Liver (tissue), 9 donors: ENCODE data around the gene LSM7. TPM values are rescaled to one million over a fixed set of nuclear protein-coding genes. Genes with fewer than 3 reads are reported as not detected.

Source experiments
- DNase-seq: peaks from one replicate; pipeline ENCODE4 v3.0.0-alpha.2; 2017; ENCODE audit warnings: low spot score
- H3K27ac ChIP-seq, 2 donors: one replicate each; pipeline ENCODE4 v1.7.0; 2013; ENCODE audit warnings: inconsistent platforms in 2 of 2, low read length in 2 of 2, control low read depth in 1 of 2, low read depth in 1 of 2, mild to moderate bottlenecking in 1 of 2
- H3K27me3 ChIP-seq, 4 donors: one replicate each; pipeline versions ENCODE4 v1.6.1 to v1.7.0; 2013; ENCODE audit warnings: low read length in 3 of 4, inconsistent platforms in 1 of 4, mild to moderate bottlenecking in 1 of 4, moderate library complexity in 1 of 4; ENCODE audit not compliant: control insufficient read depth in 4 of 4, insufficient read depth in 4 of 4
- H3K36me3 ChIP-seq, 4 donors: one replicate each; pipeline versions ENCODE4 v1.6.1 to v1.7.0; 2013; ENCODE audit warnings: low read length in 3 of 4, mild to moderate bottlenecking in 3 of 4, low read depth in 1 of 4, moderate library complexity in 1 of 4; ENCODE audit not compliant: control insufficient read depth in 4 of 4, insufficient read depth in 3 of 4
- H3K4me1 ChIP-seq, 4 donors: one replicate each; pipeline versions ENCODE4 v1.6.1 to v1.7.0; 2013; ENCODE audit warnings: low read length in 3 of 4, mild to moderate bottlenecking in 3 of 4, moderate library complexity in 1 of 4; ENCODE audit not compliant: control insufficient read depth in 4 of 4, insufficient read depth in 4 of 4
- H3K4me3 ChIP-seq, 3 donors: one replicate each; pipeline versions ENCODE4 v1.6.1 to v1.7.0; 2013; ENCODE audit warnings: low read length in 3 of 3, control low read depth in 1 of 3, low read depth in 1 of 3, mild to moderate bottlenecking in 1 of 3
- H3K9ac ChIP-seq, 2 donors: one replicate each; pipeline ENCODE4 v1.7.0; 2013; ENCODE audit warnings: low read length in 2 of 2, mild to moderate bottlenecking in 2 of 2, moderate library complexity in 2 of 2, control low read depth in 1 of 2, low read depth in 1 of 2
- H3K9me3 ChIP-seq, 4 donors: one replicate each; pipeline versions ENCODE4 v1.6.1 to v1.7.0; 2013; ENCODE audit warnings: low read length in 3 of 4; ENCODE audit not compliant: control insufficient read depth in 4 of 4
- EGR1 ChIP-seq, 2 donors: IDR thresholded peaks; 2 replicates each; pipeline ENCODE4 v1.6.1; 2016 to 2018; ENCODE audit warnings: antibody characterized with exemption in 2 of 2, low read depth in 2 of 2
- FOXA1 ChIP-seq: IDR thresholded peaks from 2 replicates; pipeline ENCODE4 v1.6.1; 2016; ENCODE audit warnings: antibody characterized with exemption
- FOXA2 ChIP-seq: IDR thresholded peaks from 2 replicates; pipeline ENCODE4 v1.6.1; 2016; ENCODE audit warnings: antibody characterized with exemption
- GABPA ChIP-seq, 2 donors: IDR thresholded peaks in 1 of 2; conservative IDR thresholded peaks in 1 of 2; 2 replicates each; pipeline ENCODE4 v1.6.1; 2016; ENCODE audit warnings: antibody characterized with exemption in 2 of 2, mild to moderate bottlenecking in 1 of 2, moderate library complexity in 1 of 2
- HNF4A ChIP-seq, 2 donors: conservative IDR thresholded peaks; 2 replicates each; pipeline ENCODE4 v1.6.1; 2016; ENCODE audit warnings: antibody characterized with exemption in 2 of 2, mild to moderate bottlenecking in 2 of 2
- HNF4G ChIP-seq: IDR thresholded peaks from 2 replicates; pipeline ENCODE4 v1.6.1; 2016; ENCODE audit warnings: antibody characterized with exemption
- JUND ChIP-seq, 2 donors: IDR thresholded peaks; 2 replicates each; pipeline ENCODE4 v1.6.1; 2016; ENCODE audit warnings: antibody characterized with exemption in 2 of 2
- NR2F2 ChIP-seq: IDR thresholded peaks from 2 replicates; pipeline ENCODE4 v1.6.1; 2016; ENCODE audit warnings: antibody characterized with exemption
- RAD21 ChIP-seq, 2 donors: IDR thresholded peaks; 2 replicates each; pipeline ENCODE4 v1.6.1; 2016; ENCODE audit warnings: antibody characterized with exemption in 2 of 2, mild to moderate bottlenecking in 2 of 2
- RXRA ChIP-seq, 2 donors: IDR thresholded peaks; 2 replicates each; pipeline ENCODE4 v1.6.1; 2017 to 2018; ENCODE audit warnings: antibody characterized with exemption in 2 of 2, mild to moderate bottlenecking in 1 of 2
- SP1 ChIP-seq: IDR thresholded peaks from 2 replicates; pipeline ENCODE4 v1.6.1; 2018; ENCODE audit warnings: antibody characterized with exemption, mild to moderate bottlenecking
- TAF1 ChIP-seq: conservative IDR thresholded peaks from 2 replicates; pipeline ENCODE4 v1.6.1; 2016; ENCODE audit warnings: antibody characterized with exemption, mild to moderate bottlenecking
- WGBS: extraction: QIAGEN DNeasy Blood & Tissue Kit; methylation state at CpG from one replicate; pipeline ENCODE4 v1.1.7; 2013; 5-methylcytosine and 5-hydroxymethylcytosine counted together
- polyA plus RNA-seq, 2 donors: library from polyadenylated mRNA; stranded (reverse) in 1 of 2; unstranded in 1 of 2; fragments of 200-250 nt in 1 of 2; fragments of >200 nt in 1 of 2; fragmentation: Nextera tagmentation in 1 of 2; extraction: Ambion mirVana in 1 of 2; gene quantifications; one replicate each; pipeline versions ENCODE4 v1.2.1 to v1.2.3, GENCODE V29; 2013 to 2015
- total RNA-seq, 2 donors: library from RNA; depleted of rRNA; stranded (reverse); fragments of >200 nt; gene quantifications; one replicate each; pipeline ENCODE4 v1.2.3, GENCODE V29; 2014
- TF ChIP-seq, protein P1 (sequence below): IDR thresholded peaks from 2 replicates; pipeline ENCODE4 v1.6.1; 2016; ENCODE audit warnings: antibody characterized with exemption
- TF ChIP-seq, protein P2 (sequence below): IDR thresholded peaks from 2 replicates; pipeline ENCODE4 v1.6.1; 2016; ENCODE audit warnings: antibody characterized with exemption
- TF ChIP-seq, protein P3 (sequence below): IDR thresholded peaks from 2 replicates; pipeline ENCODE4 v1.6.1; 2016; ENCODE audit warnings: antibody characterized with exemption
- TF ChIP-seq, protein P4 (sequence below): IDR thresholded peaks from 2 replicates; pipeline ENCODE4 v1.6.1; 2016; ENCODE audit warnings: antibody characterized with exemption, mild to moderate bottlenecking
- TF ChIP-seq, protein P5 (sequence below): fragments of 150-350 bp; IDR thresholded peaks from 2 replicates; pipeline ENCODE4 v1.5.1; 2017; ENCODE audit warnings: improper control_type of control experiment, low read depth, low read length; ENCODE audit not compliant: missing input control
- donor health status: healthy.
- donor health status: healthy.
- donor health status: healthy.
- donor health status: healthy.
- donor health status: healthy.

The LSM7 gene
- total and polyA plus RNA-seq, 4 donors, result 23.6 to 59.9 (median 38.5) TPM

DNA sequence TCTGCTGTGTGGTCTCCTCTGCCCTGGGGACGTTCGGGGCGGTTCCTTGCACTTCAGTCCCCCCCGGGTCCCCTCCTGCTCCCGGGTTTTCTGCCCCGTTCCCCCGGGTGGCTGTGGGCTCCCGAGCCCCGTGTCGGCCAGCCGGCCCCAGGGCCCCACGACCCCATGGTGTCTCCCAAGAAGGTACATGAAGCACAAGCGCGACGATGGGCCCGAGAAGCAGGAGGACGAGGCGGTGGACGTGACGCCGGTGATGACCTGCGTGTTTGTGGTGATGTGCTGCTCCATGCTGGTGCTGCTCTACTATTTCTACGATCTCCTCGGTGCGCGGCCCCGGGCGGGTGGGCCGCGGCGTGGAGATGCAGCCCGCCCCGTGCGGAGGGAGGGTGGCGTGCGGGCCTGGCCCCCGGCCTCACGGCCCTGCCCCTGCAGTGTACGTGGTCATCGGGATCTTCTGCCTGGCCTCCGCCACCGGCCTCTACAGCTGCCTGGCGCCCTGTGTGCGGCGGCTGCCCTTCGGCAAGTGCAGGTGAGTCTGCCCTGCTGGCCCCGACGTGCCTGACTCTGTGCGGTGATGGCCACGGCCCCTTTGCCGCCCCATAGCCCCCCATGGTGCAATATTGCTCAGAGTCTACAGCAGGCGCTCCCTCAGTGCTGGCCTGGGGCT is 11.4 kb upstream of the LSM7 start:
- DNase-seq, result no peak
- WGBS, result 96% methylated on average over 52 of the region's 52 CpGs
- TF ChIP-seq NR2F2 (no peak), FOXA1 (no peak), JUND (IDR thresholded peaks at IDR 0.05) (no peak), HNF4G (no peak), FOXA2 (no peak), HNF4A (conservative IDR thresholded peaks at IDR 0.05) (no peak), TAF1 (no peak), RAD21 (IDR thresholded peaks at IDR 0.05) (no peak), SP1 (no peak), GABPA (IDR thresholded peaks at IDR 0.05 in 1 of 2, conservative IDR thresholded peaks at IDR 0.05 in 1 of 2) (no peak), EGR1 (IDR thresholded peaks at IDR 0.05; ENCODE audit: low read depth in 2 of 2) (no peak), RXRA (IDR thresholded peaks at IDR 0.05) (no peak)
- TF ChIP-seq, protein P1, sequence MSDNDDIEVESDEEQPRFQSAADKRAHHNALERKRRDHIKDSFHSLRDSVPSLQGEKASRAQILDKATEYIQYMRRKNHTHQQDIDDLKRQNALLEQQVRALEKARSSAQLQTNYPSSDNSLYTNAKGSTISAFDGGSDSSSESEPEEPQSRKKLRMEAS, result no peak
- TF ChIP-seq, protein P2, sequence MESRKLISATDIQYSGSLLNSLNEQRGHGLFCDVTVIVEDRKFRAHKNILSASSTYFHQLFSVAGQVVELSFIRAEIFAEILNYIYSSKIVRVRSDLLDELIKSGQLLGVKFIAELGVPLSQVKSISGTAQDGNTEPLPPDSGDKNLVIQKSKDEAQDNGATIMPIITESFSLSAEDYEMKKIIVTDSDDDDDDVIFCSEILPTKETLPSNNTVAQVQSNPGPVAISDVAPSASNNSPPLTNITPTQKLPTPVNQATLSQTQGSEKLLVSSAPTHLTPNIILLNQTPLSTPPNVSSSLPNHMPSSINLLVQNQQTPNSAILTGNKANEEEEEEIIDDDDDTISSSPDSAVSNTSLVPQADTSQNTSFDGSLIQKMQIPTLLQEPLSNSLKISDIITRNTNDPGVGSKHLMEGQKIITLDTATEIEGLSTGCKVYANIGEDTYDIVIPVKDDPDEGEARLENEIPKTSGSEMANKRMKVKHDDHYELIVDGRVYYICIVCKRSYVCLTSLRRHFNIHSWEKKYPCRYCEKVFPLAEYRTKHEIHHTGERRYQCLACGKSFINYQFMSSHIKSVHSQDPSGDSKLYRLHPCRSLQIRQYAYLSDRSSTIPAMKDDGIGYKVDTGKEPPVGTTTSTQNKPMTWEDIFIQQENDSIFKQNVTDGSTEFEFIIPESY, result no peak
- TF ChIP-seq, protein P3, sequence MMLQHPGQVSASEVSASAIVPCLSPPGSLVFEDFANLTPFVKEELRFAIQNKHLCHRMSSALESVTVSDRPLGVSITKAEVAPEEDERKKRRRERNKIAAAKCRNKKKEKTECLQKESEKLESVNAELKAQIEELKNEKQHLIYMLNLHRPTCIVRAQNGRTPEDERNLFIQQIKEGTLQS, result no peak
- TF ChIP-seq, protein P4, sequence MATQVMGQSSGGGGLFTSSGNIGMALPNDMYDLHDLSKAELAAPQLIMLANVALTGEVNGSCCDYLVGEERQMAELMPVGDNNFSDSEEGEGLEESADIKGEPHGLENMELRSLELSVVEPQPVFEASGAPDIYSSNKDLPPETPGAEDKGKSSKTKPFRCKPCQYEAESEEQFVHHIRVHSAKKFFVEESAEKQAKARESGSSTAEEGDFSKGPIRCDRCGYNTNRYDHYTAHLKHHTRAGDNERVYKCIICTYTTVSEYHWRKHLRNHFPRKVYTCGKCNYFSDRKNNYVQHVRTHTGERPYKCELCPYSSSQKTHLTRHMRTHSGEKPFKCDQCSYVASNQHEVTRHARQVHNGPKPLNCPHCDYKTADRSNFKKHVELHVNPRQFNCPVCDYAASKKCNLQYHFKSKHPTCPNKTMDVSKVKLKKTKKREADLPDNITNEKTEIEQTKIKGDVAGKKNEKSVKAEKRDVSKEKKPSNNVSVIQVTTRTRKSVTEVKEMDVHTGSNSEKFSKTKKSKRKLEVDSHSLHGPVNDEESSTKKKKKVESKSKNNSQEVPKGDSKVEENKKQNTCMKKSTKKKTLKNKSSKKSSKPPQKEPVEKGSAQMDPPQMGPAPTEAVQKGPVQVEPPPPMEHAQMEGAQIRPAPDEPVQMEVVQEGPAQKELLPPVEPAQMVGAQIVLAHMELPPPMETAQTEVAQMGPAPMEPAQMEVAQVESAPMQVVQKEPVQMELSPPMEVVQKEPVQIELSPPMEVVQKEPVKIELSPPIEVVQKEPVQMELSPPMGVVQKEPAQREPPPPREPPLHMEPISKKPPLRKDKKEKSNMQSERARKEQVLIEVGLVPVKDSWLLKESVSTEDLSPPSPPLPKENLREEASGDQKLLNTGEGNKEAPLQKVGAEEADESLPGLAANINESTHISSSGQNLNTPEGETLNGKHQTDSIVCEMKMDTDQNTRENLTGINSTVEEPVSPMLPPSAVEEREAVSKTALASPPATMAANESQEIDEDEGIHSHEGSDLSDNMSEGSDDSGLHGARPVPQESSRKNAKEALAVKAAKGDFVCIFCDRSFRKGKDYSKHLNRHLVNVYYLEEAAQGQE, result no peak
- TF ChIP-seq, protein P5, sequence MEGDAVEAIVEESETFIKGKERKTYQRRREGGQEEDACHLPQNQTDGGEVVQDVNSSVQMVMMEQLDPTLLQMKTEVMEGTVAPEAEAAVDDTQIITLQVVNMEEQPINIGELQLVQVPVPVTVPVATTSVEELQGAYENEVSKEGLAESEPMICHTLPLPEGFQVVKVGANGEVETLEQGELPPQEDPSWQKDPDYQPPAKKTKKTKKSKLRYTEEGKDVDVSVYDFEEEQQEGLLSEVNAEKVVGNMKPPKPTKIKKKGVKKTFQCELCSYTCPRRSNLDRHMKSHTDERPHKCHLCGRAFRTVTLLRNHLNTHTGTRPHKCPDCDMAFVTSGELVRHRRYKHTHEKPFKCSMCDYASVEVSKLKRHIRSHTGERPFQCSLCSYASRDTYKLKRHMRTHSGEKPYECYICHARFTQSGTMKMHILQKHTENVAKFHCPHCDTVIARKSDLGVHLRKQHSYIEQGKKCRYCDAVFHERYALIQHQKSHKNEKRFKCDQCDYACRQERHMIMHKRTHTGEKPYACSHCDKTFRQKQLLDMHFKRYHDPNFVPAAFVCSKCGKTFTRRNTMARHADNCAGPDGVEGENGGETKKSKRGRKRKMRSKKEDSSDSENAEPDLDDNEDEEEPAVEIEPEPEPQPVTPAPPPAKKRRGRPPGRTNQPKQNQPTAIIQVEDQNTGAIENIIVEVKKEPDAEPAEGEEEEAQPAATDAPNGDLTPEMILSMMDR, result no peak
- no peak overlapping the region for H3K4me3 ChIP-seq
- H3K27ac ChIP-seq, result no peak overlapping the region
- H3K9ac ChIP-seq, result no peak overlapping the region
- H3K9me3 ChIP-seq, result no peaks in the 10 kb centered on the region
- H3K36me3 ChIP-seq, result peaks cover 0 to 19% (median 4%) of the 10 kb centered on the region in 4 donors
- no peaks in the 10 kb centered on the region for H3K4me1 ChIP-seq
- no peaks in the 10 kb centered on the region for H3K27me3 ChIP-seq
